WTC11 (cell line): ENCODE data around the gene IFNA17. TPM values are rescaled to one million over a fixed set of nuclear protein-coding genes. Genes with fewer than 3 reads are reported as not detected.

ENCODE experiments used
- ATAC-seq: fragments of 200-7000 bp; cut with Tn5 transposase; 2 replicates; pipeline ENCODE4 v1.10.0; 2021; ENCODE audit warnings: mild to moderate bottlenecking, moderate library complexity
- CTCF ChIA-PET: fragments of 300-600 bp; sonication (Branson Sonifier 250); formaldehyde crosslinking; loops from one replicate; lab custom pipeline; 2021; ENCODE audit warnings: antibody characterized with exemption; lab: Charles Lee
- POLR2A ChIA-PET: fragments of 350-600 bp; sonication (Branson Sonifier 250); formaldehyde crosslinking; loops from one replicate; lab custom pipeline; 2021; ENCODE audit warnings: antibody characterized with exemption; lab: Charles Lee
- DNase-seq: peaks from one replicate; pipeline ENCODE4 v3.0.0; 2021; ENCODE audit warnings: low spot score
- H3K27ac Mint-ChIP-seq: 2 replicates; pipeline ENCODE4 v1.8.0; 2021; ENCODE audit warnings: mixed read lengths
- H3K27me3 Mint-ChIP-seq: 2 replicates; pipeline ENCODE4 v1.8.0; 2021; ENCODE audit warnings: low read depth, mild to moderate bottlenecking, moderate library complexity, mixed read lengths
- H3K36me3 Mint-ChIP-seq: 2 replicates; pipeline ENCODE4 v1.8.0; 2021; ENCODE audit warnings: mixed read lengths
- H3K4me1 Mint-ChIP-seq: 2 replicates; pipeline ENCODE4 v1.8.0; 2022; ENCODE audit warnings: mixed read lengths
- H3K4me3 Mint-ChIP-seq: 2 replicates; pipeline ENCODE4 v1.8.0; 2021; ENCODE audit warnings: mild to moderate bottlenecking, moderate library complexity, mixed read lengths
- H3K9me3 Mint-ChIP-seq: 2 replicates; pipeline ENCODE4 v1.8.0; 2021; ENCODE audit warnings: mixed read lengths
- CREB1 ChIP-seq: sonication (generic); formaldehyde crosslinking; IDR thresholded peaks from 2 replicates; pipeline ENCODE4 v1.8.0; 2023; ENCODE audit warnings: mild to moderate bottlenecking, missing genetic modification reagents
- ELF4 ChIP-seq: sonication (generic); formaldehyde crosslinking; IDR thresholded peaks from 2 replicates; pipeline ENCODE4 v1.8.1; 2022; ENCODE audit warnings: low read depth, mild to moderate bottlenecking, moderate library complexity, missing genetic modification reagents
- EMX1 ChIP-seq: fragments of 250-450 bp; sonication (Bioruptor Pico); IDR thresholded peaks from 2 replicates; pipeline ENCODE4 v1.8.0; 2021; ENCODE audit warnings: mild to moderate bottlenecking
- FOXP4 ChIP-seq: sonication (generic); formaldehyde crosslinking; IDR thresholded peaks from 2 replicates; pipeline ENCODE4 v1.8.0; 2022; ENCODE audit warnings: mild to moderate bottlenecking, missing genetic modification reagents
- HMGA2 ChIP-seq: fragments of 250-450 bp; sonication (Bioruptor Pico); IDR thresholded peaks from 2 replicates; pipeline ENCODE4 v1.4.0; 2021; ENCODE audit warnings: mild to moderate bottlenecking, moderate library complexity
- MAX ChIP-seq: sonication (generic); formaldehyde crosslinking; IDR thresholded peaks from 2 replicates; pipeline ENCODE4 v1.8.0; 2022; ENCODE audit warnings: mild to moderate bottlenecking, missing genetic modification reagents
- NR3C1 ChIP-seq: sonication (generic); formaldehyde crosslinking; conservative IDR thresholded peaks from 2 replicates; pipeline ENCODE4 v1.8.1; 2023; ENCODE audit warnings: low read depth, mild to moderate bottlenecking, missing genetic modification reagents
- PRRX2 ChIP-seq: fragments of 250-450 bp; sonication (Bioruptor Pico); IDR thresholded peaks from 2 replicates; pipeline ENCODE4 v1.8.0; 2021; ENCODE audit warnings: mild to moderate bottlenecking
- TEAD4 ChIP-seq: sonication (generic); formaldehyde crosslinking; IDR thresholded peaks from 2 replicates; pipeline ENCODE4 v1.8.0; 2022; ENCODE audit warnings: mild to moderate bottlenecking, missing genetic modification reagents
- ZNF138 ChIP-seq: sonication (generic); formaldehyde crosslinking; conservative IDR thresholded peaks from 2 replicates; pipeline ENCODE4 v1.8.1; 2022; ENCODE audit warnings: mild to moderate bottlenecking, moderate library complexity, missing genetic modification reagents
- ZNF281 ChIP-seq: sonication (generic); formaldehyde crosslinking; IDR thresholded peaks from 2 replicates; pipeline ENCODE4 v1.8.0; 2023; ENCODE audit warnings: mild to moderate bottlenecking, missing genetic modification reagents
- ZNF416 ChIP-seq: fragments of 250-450 bp; sonication (Bioruptor Pico); IDR thresholded peaks from 2 replicates; pipeline ENCODE4 v1.9.0; 2021; ENCODE audit warnings: mild to moderate bottlenecking, inconsistent platforms
- total RNA-seq: library from RNA; stranded (reverse); gene quantifications from 3 replicates; pipeline ENCODE4 v1.2.3, GENCODE V29; 2021
- TF ChIP-seq, protein P1 (sequence below): sonication (generic); formaldehyde crosslinking; IDR thresholded peaks from 2 replicates; pipeline ENCODE4 v1.8.1; 2022; ENCODE audit warnings: mild to moderate bottlenecking, missing genetic modification reagents, moderate library complexity, borderline replicate concordance
- TF ChIP-seq, protein P2 (sequence below): sonication (generic); formaldehyde crosslinking; IDR thresholded peaks from 2 replicates; pipeline ENCODE4 v1.8.0; 2023; ENCODE audit warnings: missing genetic modification reagents, mild to moderate bottlenecking, borderline replicate concordance
- TF ChIP-seq, protein P3 (sequence below): sonication (generic); formaldehyde crosslinking; IDR thresholded peaks from 2 replicates; pipeline ENCODE4 v1.8.1; 2023; ENCODE audit warnings: mild to moderate bottlenecking, missing genetic modification reagents, borderline replicate concordance

Gene IFNA17
- total RNA-seq, 1 experiment from 2014 or later: not detected

DNA sequence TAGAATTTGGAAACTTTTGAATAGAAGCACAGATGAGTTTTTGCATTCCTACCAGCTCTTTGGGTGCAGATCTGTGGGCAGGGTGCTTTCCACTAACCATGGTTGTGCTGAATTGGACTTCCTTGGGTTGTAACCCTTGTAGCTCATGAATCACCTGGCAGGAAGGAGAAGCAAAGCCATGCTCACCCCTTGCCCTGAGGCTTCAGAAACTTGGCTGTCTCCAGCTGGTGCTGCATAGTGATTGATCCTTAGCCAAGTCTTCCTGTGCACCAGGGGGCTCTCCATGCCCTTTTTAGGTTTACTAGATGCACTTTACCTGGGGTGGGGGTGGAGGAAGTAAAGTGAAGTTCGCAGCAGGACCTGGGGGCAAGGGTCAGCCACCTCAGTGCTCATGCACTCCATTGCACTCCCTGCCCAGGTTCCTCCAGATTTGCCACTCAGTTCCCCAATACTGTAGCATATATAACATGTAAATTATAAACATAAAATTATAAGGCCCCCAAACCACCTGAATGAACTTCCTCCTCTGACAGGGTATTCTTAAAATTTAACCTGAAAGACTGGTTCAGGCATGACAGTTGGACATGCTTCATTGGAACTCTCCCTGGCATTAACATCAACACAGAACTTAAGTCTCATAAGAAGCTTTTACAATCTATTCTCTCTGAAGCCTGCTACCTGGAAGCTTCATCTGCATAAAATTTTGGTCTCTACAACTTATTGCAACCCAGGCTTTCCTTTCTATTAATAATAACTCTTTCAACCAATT is 37.6 kb upstream of the IFNA17 start:
- TF ChIP-seq HMGA2 (CRISPR knock-in tag): no peak
- TF ChIP-seq ZNF416 (CRISPR knock-in tag): no peak
- TF ChIP-seq NR3C1 (CRISPR knock-in tag): no peak
- no peak for TF ChIP-seq EMX1 (CRISPR knock-in tag)
- no peak for TF ChIP-seq CREB1 (CRISPR knock-in tag)
- Mint-ChIP-seq H3K4me3 (no peak overlapping the region), H3K9me3 (no peaks in the 10 kb centered on the region), H3K27ac (no peak overlapping the region), H3K27me3 (peaks cover 94% of the 10 kb centered on the region), H3K4me1 (no peaks in the 10 kb centered on the region), H3K36me3 (no peaks in the 10 kb centered on the region)
- CTCF ChIA-PET: interaction anchor here (0.7 to 1.5 kb wide), 2 partner anchors 12 to 131 kb away, joined by 3 to 6 read pairs; no protein-coding TSS in a partner anchor
- POLR2A ChIA-PET: no interaction called here
- no peak for DNase-seq
- ATAC-seq: peak; percentile 61

- ChIA-PET CTCF (interaction anchor here (1.0 to 1.1 kb wide), 2 partner anchors 73 to 140 kb away, joined by 4 read pairs; no protein-coding TSS in a partner anchor), POLR2A (no interaction called here)
- no peak for DNase-seq
- peaks cover 14% of the 10 kb centered on the region for H3K4me1 Mint-ChIP-seq
- ATAC-seq: no peak
- H3K27me3 Mint-ChIP-seq: peaks cover 58% of the 10 kb centered on the region
- H3K27ac Mint-ChIP-seq: no peak overlapping the region
- H3K9me3 Mint-ChIP-seq: peaks cover 20% of the 10 kb centered on the region
- no peaks in the 10 kb centered on the region for H3K36me3 Mint-ChIP-seq
- H3K4me3 Mint-ChIP-seq: no peak overlapping the region
- TF ChIP-seq, protein P1, sequence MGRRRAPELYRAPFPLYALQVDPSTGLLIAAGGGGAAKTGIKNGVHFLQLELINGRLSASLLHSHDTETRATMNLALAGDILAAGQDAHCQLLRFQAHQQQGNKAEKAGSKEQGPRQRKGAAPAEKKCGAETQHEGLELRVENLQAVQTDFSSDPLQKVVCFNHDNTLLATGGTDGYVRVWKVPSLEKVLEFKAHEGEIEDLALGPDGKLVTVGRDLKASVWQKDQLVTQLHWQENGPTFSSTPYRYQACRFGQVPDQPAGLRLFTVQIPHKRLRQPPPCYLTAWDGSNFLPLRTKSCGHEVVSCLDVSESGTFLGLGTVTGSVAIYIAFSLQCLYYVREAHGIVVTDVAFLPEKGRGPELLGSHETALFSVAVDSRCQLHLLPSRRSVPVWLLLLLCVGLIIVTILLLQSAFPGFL (CRISPR knock-in tag): no peak
- TF ChIP-seq TEAD4 (CRISPR knock-in tag) (no peak), ZNF281 (CRISPR knock-in tag) (no peak), CREB1 (CRISPR knock-in tag) (no peak), FOXP4 (no peak), ZNF138 (no peak), MAX (CRISPR knock-in tag) (no peak), ELF4 (CRISPR knock-in tag) (no peak), HMGA2 (CRISPR knock-in tag) (no peak), PRRX2 (CRISPR knock-in tag) (no peak)
- TF ChIP-seq, protein P2, sequence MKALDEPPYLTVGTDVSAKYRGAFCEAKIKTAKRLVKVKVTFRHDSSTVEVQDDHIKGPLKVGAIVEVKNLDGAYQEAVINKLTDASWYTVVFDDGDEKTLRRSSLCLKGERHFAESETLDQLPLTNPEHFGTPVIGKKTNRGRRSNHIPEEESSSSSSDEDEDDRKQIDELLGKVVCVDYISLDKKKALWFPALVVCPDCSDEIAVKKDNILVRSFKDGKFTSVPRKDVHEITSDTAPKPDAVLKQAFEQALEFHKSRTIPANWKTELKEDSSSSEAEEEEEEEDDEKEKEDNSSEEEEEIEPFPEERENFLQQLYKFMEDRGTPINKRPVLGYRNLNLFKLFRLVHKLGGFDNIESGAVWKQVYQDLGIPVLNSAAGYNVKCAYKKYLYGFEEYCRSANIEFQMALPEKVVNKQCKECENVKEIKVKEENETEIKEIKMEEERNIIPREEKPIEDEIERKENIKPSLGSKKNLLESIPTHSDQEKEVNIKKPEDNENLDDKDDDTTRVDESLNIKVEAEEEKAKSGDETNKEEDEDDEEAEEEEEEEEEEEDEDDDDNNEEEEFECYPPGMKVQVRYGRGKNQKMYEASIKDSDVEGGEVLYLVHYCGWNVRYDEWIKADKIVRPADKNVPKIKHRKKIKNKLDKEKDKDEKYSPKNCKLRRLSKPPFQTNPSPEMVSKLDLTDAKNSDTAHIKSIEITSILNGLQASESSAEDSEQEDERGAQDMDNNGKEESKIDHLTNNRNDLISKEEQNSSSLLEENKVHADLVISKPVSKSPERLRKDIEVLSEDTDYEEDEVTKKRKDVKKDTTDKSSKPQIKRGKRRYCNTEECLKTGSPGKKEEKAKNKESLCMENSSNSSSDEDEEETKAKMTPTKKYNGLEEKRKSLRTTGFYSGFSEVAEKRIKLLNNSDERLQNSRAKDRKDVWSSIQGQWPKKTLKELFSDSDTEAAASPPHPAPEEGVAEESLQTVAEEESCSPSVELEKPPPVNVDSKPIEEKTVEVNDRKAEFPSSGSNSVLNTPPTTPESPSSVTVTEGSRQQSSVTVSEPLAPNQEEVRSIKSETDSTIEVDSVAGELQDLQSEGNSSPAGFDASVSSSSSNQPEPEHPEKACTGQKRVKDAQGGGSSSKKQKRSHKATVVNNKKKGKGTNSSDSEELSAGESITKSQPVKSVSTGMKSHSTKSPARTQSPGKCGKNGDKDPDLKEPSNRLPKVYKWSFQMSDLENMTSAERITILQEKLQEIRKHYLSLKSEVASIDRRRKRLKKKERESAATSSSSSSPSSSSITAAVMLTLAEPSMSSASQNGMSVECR: no peak
- TF ChIP-seq, protein P3, sequence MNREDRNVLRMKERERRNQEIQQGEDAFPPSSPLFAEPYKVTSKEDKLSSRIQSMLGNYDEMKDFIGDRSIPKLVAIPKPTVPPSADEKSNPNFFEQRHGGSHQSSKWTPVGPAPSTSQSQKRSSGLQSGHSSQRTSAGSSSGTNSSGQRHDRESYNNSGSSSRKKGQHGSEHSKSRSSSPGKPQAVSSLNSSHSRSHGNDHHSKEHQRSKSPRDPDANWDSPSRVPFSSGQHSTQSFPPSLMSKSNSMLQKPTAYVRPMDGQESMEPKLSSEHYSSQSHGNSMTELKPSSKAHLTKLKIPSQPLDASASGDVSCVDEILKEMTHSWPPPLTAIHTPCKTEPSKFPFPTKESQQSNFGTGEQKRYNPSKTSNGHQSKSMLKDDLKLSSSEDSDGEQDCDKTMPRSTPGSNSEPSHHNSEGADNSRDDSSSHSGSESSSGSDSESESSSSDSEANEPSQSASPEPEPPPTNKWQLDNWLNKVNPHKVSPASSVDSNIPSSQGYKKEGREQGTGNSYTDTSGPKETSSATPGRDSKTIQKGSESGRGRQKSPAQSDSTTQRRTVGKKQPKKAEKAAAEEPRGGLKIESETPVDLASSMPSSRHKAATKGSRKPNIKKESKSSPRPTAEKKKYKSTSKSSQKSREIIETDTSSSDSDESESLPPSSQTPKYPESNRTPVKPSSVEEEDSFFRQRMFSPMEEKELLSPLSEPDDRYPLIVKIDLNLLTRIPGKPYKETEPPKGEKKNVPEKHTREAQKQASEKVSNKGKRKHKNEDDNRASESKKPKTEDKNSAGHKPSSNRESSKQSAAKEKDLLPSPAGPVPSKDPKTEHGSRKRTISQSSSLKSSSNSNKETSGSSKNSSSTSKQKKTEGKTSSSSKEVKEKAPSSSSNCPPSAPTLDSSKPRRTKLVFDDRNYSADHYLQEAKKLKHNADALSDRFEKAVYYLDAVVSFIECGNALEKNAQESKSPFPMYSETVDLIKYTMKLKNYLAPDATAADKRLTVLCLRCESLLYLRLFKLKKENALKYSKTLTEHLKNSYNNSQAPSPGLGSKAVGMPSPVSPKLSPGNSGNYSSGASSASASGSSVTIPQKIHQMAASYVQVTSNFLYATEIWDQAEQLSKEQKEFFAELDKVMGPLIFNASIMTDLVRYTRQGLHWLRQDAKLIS (CRISPR knock-in tag): no peak
Measured at GRCh38 chr9:21255538-21256212, 27.7 kb upstream of the IFNA17 start.
